SK-N-MC (cell line): ENCODE data around the gene FBP2.

Source experiments
- DNase-seq: peaks from one replicate; pipeline ENCODE4 v3.0.0-alpha.2; 2011; ENCODE audit warnings: low read depth, low spot score
- H3K27ac ChIP-seq: fragments of 200-600 bp; sonication (generic); 2 replicates; pipeline ENCODE4 v1.5.1; 2016; ENCODE audit warnings: mixed run types
- H3K36me3 ChIP-seq: fragments of 200-600 bp; sonication (generic); 2 replicates; pipeline ENCODE4 v1.6.1; 2017; ENCODE audit warnings: antibody characterized with exemption, low read length, mixed read lengths; ENCODE audit not compliant: insufficient read depth
- H3K4me3 ChIP-seq: fragments of 200-600 bp; sonication (generic); 2 replicates; pipeline ENCODE4 v1.5.1; 2016
- H3K9ac ChIP-seq: fragments of 200-600 bp; sonication (generic); 2 replicates; pipeline ENCODE4 v1.8.0; 2017; ENCODE audit warnings: mixed run types, mixed read lengths; ENCODE audit not compliant: insufficient read length
- H3K9me3 ChIP-seq: fragments of 200-600 bp; sonication (generic); 2 replicates; pipeline ENCODE4 v1.6.1; 2017; ENCODE audit warnings: low read depth, mild to moderate bottlenecking, antibody characterized with exemption, low read length, moderate library complexity, mixed read lengths
- EZH2 ChIP-seq: fragments of 200-600 bp; sonication (generic); IDR thresholded peaks from one replicate; pipeline ENCODE4 v1.6.1; 2017; ENCODE audit warnings: antibody characterized with exemption
- FOXP2 ChIP-seq: optimal IDR thresholded peaks from 2 replicates; pipeline ENCODE3; 2011; ENCODE audit warnings: mild to moderate bottlenecking, moderate library complexity; ENCODE audit not compliant: insufficient read depth; ENCODE audit errors: extremely low read length, control extremely low read depth
- POLR2AphosphoS5 ChIP-seq: IDR thresholded peaks from 2 replicates; pipeline ENCODE4 v1.6.1; 2012; ENCODE audit warnings: mild to moderate bottlenecking, low read depth, low read length, borderline replicate concordance

Gene FBP2

DNA sequence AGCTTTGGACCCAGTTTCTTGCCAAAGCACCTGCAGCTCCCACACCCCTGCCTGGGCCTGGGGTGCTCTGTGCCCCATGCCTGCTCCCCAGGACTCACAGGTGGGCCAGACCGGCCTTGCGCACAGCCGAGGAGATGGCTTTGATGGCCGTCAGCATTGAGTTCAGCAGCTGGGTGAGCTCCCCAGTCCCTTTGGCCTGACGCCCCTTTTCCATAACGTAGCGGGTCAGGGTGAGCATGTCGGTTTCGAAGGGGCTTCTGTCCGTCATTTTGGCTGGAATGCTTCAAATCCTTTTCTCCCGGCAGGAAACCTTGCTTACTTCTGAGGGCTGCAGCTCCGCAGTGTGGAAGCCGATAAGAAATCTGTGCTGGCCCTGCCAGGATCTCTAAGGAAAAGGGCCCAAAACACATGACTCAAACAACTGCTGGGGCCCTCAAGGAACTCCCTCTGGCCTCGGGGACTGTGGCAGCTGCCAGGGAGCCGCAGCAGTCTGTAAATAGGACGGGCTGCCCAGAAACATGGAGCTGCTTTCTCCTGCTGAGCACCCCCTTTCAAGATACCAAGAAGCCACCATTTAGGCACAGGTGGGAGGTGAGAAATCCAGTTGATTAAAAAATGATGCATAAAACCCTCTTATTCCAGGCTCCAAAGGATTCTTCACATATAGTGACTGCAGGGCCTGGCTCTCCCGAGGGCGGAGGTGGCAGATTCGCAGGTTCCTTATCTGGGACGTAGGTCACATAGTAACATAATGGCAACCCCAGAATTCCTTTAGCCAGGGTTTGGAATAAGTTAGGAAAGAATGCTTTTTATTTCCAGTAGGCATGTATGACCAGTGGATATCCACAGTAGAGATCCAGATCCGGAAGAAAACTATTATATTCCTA, at the start of gene FBP2:
Gene FBP2, minus strand, starts transcription at position 366 of the 887 bp plus-strand sequence. Its CDS starts 98 bp downstream, at position 268.
- no peak for TF ChIP-seq FOXP2
- no peak for TF ChIP-seq POLR2AphosphoS5
- TF ChIP-seq EZH2 = no peak
- no peak for DNase-seq
- Histone ChIP-seq H3K9ac (no peak within 1 kb of the TSS), H3K9me3 (no peaks in the 10 kb centered on the region), H3K4me3 (no peak within 1 kb of the TSS), H3K36me3 (no peaks in the 10 kb centered on the region), H3K27ac (no peak within 1 kb of the TSS)

DNA sequence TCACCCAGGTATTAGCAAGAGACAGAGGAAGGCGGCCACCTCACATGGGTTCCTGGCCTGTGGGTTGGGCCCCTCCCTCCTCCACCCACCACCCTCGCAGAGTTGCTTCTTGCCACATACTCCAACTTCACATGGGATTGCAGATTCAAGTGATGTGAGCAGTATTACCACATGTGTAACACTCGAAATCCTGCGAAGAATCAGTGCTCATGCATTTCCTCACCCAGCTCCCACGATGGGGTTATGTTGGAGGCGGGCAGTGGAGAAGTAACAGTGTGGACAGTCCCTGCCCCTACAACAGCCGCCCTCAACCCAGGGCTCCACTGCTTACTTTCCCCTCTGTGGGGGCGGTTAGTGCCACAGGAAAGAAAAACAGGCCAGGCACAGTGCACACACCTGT, 49.6 kb upstream of the FBP2 start:
- no peak for DNase-seq
- H3K4me3 ChIP-seq = no peak overlapping the region
- no peaks in the 10 kb centered on the region for H3K36me3 ChIP-seq
- no peak for TF ChIP-seq POLR2AphosphoS5
- no peak for TF ChIP-seq FOXP2
- no peak for TF ChIP-seq EZH2
- H3K9me3 ChIP-seq = no peaks in the 10 kb centered on the region
- no peak overlapping the region for H3K27ac ChIP-seq
- no peak overlapping the region for H3K9ac ChIP-seq

DNA sequence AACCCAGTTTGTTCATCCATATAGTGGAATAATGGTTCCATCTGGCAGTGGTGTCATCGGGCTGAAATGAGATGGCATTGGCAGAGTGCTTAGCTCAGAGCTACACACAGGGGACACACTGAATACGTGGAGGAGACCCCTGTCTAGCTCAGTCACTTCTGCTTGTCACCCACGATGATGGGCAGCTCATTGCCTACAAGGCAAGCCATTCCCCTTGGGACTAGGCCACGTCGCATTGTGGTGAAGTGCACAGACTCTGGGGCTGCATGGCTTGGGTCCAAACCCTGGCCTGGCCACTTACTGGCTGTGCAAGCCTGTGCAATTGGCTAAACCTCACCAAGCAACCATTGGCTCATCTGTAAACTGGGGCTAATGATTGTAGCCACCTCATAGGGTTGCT, 48.9 kb upstream of the FBP2 start:
- no peak for DNase-seq
- H3K4me3 ChIP-seq = no peak overlapping the region
- no peak overlapping the region for H3K27ac ChIP-seq
- H3K9me3 ChIP-seq = no peaks in the 10 kb centered on the region
- H3K9ac ChIP-seq = no peak overlapping the region
- TF ChIP-seq POLR2AphosphoS5 = no peak
- no peak for TF ChIP-seq EZH2
- TF ChIP-seq FOXP2 = no peak
- H3K36me3 ChIP-seq = no peaks in the 10 kb centered on the region

DNA sequence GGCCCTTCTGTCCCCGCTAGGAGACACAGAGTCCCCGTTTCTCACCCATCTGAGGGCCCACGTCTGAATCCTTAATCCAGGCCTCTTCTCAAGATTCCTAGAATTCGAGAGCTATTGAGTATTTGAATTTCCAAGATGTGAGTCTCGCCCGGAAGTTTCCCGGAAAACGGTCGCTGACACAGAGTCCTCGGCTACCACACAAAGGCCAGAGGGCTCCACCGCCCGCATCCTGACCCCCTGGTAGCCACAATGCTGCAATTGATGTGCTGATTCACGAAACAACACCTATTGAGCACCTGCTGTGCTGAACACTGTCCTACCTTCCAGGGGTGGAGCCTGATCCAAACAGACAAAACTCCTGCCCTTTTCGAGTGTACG, 46.4 kb upstream of the FBP2 start:
- H3K9ac ChIP-seq = no peak overlapping the region
- TF ChIP-seq FOXP2 (no peak), POLR2AphosphoS5 (no peak), EZH2 (no peak)
- no peaks in the 10 kb centered on the region for H3K36me3 ChIP-seq
- no peak for DNase-seq
- no peak overlapping the region for H3K4me3 ChIP-seq
- no peaks in the 10 kb centered on the region for H3K9me3 ChIP-seq
- no peak overlapping the region for H3K27ac ChIP-seq

DNA sequence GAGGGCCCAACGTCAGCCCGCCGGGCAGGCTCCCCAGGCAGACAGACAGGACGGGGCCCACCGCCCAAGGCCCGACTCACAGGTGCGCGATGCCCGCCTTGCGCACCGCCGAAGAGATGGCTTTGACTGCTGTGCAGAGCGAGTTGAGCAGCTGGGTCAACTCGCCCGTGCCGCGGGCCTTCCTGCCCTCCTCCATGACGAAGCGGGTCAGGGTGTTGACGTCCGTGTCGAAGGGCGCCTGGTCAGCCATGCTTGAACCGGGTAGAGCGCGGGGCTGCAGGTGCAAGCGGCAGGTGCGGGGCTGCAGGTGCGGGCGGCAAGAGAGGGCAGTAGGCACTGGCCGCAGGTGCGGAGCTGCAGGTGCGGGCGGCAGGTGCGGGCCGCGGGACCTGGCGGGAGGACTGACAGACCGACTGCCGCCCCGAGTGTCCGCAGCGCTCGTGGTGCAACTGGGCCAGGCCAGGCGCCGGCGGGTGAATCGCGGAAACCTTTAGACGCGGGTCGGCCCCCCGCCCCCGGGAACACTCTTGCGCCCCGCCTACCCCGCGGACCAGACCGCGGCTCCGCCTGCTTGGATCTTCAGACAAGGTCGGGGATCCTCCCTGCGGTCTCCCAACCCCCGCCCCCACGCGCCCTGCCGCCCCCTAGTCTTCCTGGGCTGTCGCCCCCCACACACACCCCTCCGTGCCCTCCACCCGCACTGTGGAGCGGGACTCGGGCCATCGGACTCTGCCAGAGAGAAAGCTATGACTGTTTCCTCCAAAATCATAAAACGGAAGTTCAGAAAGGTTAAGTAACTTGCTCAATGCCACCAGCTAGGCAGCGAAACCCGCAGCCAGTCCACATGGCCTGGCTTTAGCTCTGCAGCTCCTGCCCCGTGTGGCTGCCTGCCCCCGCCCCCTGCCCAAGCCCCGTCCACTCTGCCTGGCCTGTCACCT, 45.7 kb upstream of the FBP2 start, which contains the start of gene FBP1:
Gene FBP1, minus strand, starts transcription at position 458 of the 938 bp plus-strand sequence. Its CDS starts 208 bp downstream, at position 250.
- no peak for TF ChIP-seq POLR2AphosphoS5
- TF ChIP-seq FOXP2 = no peak
- TF ChIP-seq EZH2 = no peak
- H3K4me3 ChIP-seq = no peak within 1 kb of the TSS

DNA sequence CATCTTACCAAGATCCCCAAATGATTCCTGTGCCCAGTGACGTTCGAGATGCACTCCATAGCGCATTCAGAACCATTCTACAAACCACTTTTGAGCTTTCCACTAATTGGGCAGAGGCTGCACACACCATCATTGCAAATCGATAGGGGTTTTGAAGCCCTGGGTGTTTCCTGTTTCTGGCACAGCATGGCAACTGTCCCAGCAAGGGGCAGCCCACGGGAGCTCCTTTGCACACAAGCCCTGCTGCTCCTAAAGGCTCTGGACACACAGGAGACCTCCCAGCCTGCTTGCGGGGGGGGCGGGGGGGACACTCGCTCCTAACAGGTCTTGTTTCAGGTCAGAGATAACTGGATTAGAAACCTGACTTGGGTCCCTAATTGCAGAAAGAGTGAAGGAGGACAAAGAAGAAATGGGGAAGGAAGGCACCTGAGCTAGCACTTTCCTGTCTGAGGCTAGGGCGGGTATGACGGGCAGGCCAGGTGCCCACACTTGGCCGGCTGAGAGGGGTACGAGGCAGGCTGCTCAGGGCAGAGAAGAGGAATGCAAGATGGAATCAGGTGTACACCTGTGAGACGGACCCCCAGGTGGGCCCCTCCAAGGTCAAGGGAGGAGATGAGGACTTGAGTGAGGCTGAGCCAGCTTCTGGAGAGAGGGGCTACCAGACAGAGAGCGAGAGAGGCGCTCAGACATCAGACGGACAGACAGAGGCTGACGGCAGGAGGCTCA, 44.9 kb upstream of the FBP2 start:
- Histone ChIP-seq H3K36me3 (no peaks in the 10 kb centered on the region), H3K4me3 (no peak overlapping the region), H3K9ac (no peak overlapping the region), H3K9me3 (no peaks in the 10 kb centered on the region), H3K27ac (no peak overlapping the region)
- TF ChIP-seq EZH2 (no peak), FOXP2 (no peak), POLR2AphosphoS5 (no peak)
- DNase-seq = no peak

More for the DNA sequence above, 45.7 kb upstream of the FBP2 start, which contains the start of gene FBP1:
- Histone ChIP-seq H3K9ac (no peak within 1 kb of the TSS), H3K36me3 (no peaks in the 10 kb centered on the region), H3K9me3 (no peaks in the 10 kb centered on the region), H3K27ac (no peak within 1 kb of the TSS)
- DNase-seq = no peak

DNA sequence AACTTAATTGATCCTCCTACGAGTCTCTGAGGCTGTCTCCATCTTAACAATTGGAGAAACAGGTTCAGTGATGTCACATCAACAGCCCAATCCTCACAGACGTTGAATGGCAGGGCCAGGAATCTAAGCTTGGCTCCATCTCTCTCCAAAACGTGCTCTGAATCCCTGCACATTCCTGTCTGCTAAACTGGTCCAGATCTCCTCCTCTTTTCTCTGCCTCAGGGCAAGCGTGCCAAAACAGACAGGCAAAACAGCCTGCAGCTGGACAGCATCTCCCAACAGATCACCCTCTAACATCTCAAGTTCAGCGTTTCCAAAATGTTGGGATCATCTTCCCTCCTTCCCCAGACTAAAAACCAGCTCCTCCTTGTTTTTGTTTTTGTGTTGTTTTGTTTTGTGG, 39.1 kb upstream of the FBP2 start:
- TF ChIP-seq EZH2 (no peak), FOXP2 (no peak), POLR2AphosphoS5 (no peak)
- H3K9ac ChIP-seq = no peak overlapping the region
- no peaks in the 10 kb centered on the region for H3K36me3 ChIP-seq
- H3K9me3 ChIP-seq = no peaks in the 10 kb centered on the region
- no peak overlapping the region for H3K27ac ChIP-seq
- H3K4me3 ChIP-seq = no peak overlapping the region
- DNase-seq = no peak
